ENCODE data around the gene GCSH. TPM values are rescaled to one million over a fixed set of nuclear protein-coding genes. Genes with fewer than 3 reads are reported as not detected.

Gene GCSH
- polyA plus RNA-seq, 3 donors, result 0.77 to 2.0 (median 1.0) TPM

DNA sequence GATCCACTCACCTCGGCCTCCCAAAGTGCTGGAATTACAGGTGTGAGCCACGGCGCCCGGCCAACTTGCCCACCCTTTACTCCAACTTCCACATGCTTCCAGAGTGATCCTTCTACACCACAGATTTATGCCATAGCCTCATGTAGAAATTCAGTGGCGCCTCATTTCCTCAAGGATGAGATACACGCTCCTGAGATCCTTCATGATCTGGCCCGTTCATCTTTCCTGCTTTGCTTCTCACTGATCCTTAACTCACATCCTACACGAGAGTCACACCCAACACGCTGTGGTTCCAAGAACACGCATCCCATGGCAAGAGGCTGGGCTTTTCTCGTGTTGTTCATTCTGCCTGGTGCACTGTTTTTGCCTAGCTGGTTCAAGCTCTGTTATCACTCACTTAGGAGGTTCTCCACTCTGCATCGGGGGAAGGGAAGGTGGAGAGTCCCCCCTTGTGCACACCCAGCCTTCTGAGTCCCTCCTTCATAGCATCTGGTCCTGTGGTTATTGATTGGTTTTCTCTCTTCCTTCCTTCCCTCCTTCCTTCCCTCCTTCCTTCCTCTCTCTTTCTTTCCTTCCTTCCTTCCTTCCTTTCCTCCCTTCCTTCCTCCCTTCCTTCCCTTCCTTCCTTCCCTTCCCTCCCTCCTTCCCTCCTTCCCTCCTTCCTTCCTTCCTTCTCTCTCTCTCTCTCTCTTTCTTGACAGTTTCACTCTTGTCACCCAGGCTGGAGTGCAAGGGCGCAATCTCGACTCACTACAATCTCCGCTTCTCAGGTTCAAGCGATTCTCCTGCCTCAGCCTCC is 32.7 kb upstream of the GCSH start:
- H3K27ac Mint-ChIP-seq, result no peak overlapping the region
- Histone ChIP-seq H3K4me2 (replicated peaks; ENCODE audit: extremely low read depth, low read length, poor library complexity, severe bottlenecking) (no peak overlapping the region), H3K9ac (ENCODE audit: insufficient read depth, low read length, poor library complexity, severe bottlenecking) (no peak overlapping the region), H2AFZ (ENCODE audit: insufficient read depth, low read depth, low read length, poor library complexity, severe bottlenecking) (no peak overlapping the region), H4K20me1 (ENCODE audit: insufficient read depth, low read length) (no peaks in the 10 kb centered on the region), H3K9me3 (replicated peaks in 1 of 2; ENCODE audit: control insufficient read depth in 1 of 2, insufficient read depth in 1 of 2, low read length in 2 of 2) (no peaks in the 10 kb centered on the region), H3K79me2 (ENCODE audit: insufficient read depth, low read length) (no peaks in the 10 kb centered on the region), H3K27ac (ENCODE audit: low read depth in 1 of 2, low read length in 2 of 2) (no peak overlapping the region), H3K36me3 (replicated peaks in 1 of 2; ENCODE audit: control insufficient read depth in 1 of 2, insufficient read depth in 2 of 2, low read length in 2 of 2) (no peaks in the 10 kb centered on the region), H3K4me1 (ENCODE audit: control insufficient read depth in 1 of 2, insufficient read depth in 2 of 2, low read length in 2 of 2) (no peaks in the 10 kb centered on the region), H3K27me3 (ENCODE audit: control insufficient read depth in 2 of 2, insufficient read depth in 2 of 2, low read length in 2 of 2) (no peaks in the 10 kb centered on the region), H3K4me3 (replicated peaks in 1 of 3; ENCODE audit: low read depth in 2 of 3, low read length in 3 of 3) (no peak overlapping the region)
- peaks cover 3 to 11% (median 3%) of the 10 kb centered on the region in 3 donors for H3K27me3 Mint-ChIP-seq (ENCODE audit: low read depth in 3 of 3)
- no peaks in the 10 kb centered on the region for H3K36me3 Mint-ChIP-seq
- peak overlapping the region in 1 of 2 donors; percentile 13 for H3K4me3 Mint-ChIP-seq
- intact Hi-C loops (cut with micrococcal nuclease), result no loop called here
- peaks cover 0 to 5% (median 0%) of the 10 kb centered on the region in 7 donors for H3K9me3 Mint-ChIP-seq
- DNase-seq, result no peak
- TF ChIP-seq, protein P1, sequence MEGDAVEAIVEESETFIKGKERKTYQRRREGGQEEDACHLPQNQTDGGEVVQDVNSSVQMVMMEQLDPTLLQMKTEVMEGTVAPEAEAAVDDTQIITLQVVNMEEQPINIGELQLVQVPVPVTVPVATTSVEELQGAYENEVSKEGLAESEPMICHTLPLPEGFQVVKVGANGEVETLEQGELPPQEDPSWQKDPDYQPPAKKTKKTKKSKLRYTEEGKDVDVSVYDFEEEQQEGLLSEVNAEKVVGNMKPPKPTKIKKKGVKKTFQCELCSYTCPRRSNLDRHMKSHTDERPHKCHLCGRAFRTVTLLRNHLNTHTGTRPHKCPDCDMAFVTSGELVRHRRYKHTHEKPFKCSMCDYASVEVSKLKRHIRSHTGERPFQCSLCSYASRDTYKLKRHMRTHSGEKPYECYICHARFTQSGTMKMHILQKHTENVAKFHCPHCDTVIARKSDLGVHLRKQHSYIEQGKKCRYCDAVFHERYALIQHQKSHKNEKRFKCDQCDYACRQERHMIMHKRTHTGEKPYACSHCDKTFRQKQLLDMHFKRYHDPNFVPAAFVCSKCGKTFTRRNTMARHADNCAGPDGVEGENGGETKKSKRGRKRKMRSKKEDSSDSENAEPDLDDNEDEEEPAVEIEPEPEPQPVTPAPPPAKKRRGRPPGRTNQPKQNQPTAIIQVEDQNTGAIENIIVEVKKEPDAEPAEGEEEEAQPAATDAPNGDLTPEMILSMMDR (IDR thresholded peaks at IDR 0.05), result no peak
- H3K4me1 Mint-ChIP-seq, result no peaks in the 10 kb centered on the region
- 92% methylated on average over 10 of the region's 16 CpGs for WGBS (ENCODE audit: insufficient coverage)

GRCh38 chr16:81127051-81127450 is 30.9 kb upstream of the GCSH start:
- Mint-ChIP-seq H3K27ac (no peak overlapping the region), H3K27me3 (ENCODE audit: low read depth in 3 of 3) (peaks cover 3 to 10% (median 5%) of the 10 kb centered on the region in 3 donors), H3K36me3 (no peaks in the 10 kb centered on the region), H3K4me3 (no peak overlapping the region), H3K4me1 (no peaks in the 10 kb centered on the region), H3K9me3 (peaks cover 0 to 5% (median 0%) of the 10 kb centered on the region in 7 donors)
- Histone ChIP-seq H3K27me3 (ENCODE audit: control insufficient read depth in 2 of 2, insufficient read depth in 2 of 2, low read length in 2 of 2) (no peaks in the 10 kb centered on the region), H3K27ac (ENCODE audit: low read depth in 1 of 2, low read length in 2 of 2) (no peak overlapping the region), H3K79me2 (ENCODE audit: insufficient read depth, low read length) (no peaks in the 10 kb centered on the region), H3K4me3 (replicated peaks in 1 of 3; ENCODE audit: low read depth in 2 of 3, low read length in 3 of 3) (no peak overlapping the region), H4K20me1 (ENCODE audit: insufficient read depth, low read length) (no peaks in the 10 kb centered on the region), H3K36me3 (replicated peaks in 1 of 2; ENCODE audit: control insufficient read depth in 1 of 2, insufficient read depth in 2 of 2, low read length in 2 of 2) (no peaks in the 10 kb centered on the region), H3K4me2 (replicated peaks; ENCODE audit: extremely low read depth, low read length, poor library complexity, severe bottlenecking) (no peak overlapping the region), H3K4me1 (ENCODE audit: control insufficient read depth in 1 of 2, insufficient read depth in 2 of 2, low read length in 2 of 2) (no peaks in the 10 kb centered on the region), H3K9ac (ENCODE audit: insufficient read depth, low read length, poor library complexity, severe bottlenecking) (no peak overlapping the region), H3K9me3 (replicated peaks in 1 of 2; ENCODE audit: control insufficient read depth in 1 of 2, insufficient read depth in 1 of 2, low read length in 2 of 2) (no peaks in the 10 kb centered on the region), H2AFZ (ENCODE audit: insufficient read depth, low read depth, low read length, poor library complexity, severe bottlenecking) (no peak overlapping the region)
- intact Hi-C loops (cut with micrococcal nuclease), result no loop called here
- no peak for DNase-seq
- TF ChIP-seq, protein P1 (IDR thresholded peaks at IDR 0.05), result no peak
- 86% methylated on average over 5 of the region's 5 CpGs for WGBS (ENCODE audit: insufficient coverage)

Data from CD14-positive monocyte (primary cell).